BLaER1 treated with 17β-estradiol and CSF1 and Interleukin-3, amounts not matched to agents 10 nM and 100 nM (cell line): ENCODE data around the gene GPAM.
"Not testable (repeated sequence)": the region's sequence is repeated elsewhere in the genome, so short reads cannot be mapped to it uniquely, and the experiment has no call there.

Source experiments
- H3K27ac ChIP-seq, 11 experiments: shearing (Covaris generic); formaldehyde crosslinking; 2 replicates each; pipeline ENCODE4 v1.8.1; 2022
- H3K27me3 ChIP-seq, 11 experiments: shearing (Covaris generic); formaldehyde crosslinking; 2 replicates each; pipeline ENCODE4 v1.8.1; 2022
- H3K36me3 ChIP-seq, 11 experiments: shearing (Covaris generic); formaldehyde crosslinking; 2 replicates each; pipeline ENCODE4 v1.8.1; 2022
- H3K4me1 ChIP-seq, 10 experiments: shearing (Covaris generic); formaldehyde crosslinking; 2 replicates each; pipeline ENCODE4 v1.8.1; 2022
- H3K4me2 ChIP-seq, 11 experiments: shearing (Covaris generic); formaldehyde crosslinking; 2 replicates each; pipeline ENCODE4 v1.8.1; 2022
- H3K4me3 ChIP-seq, 10 experiments: shearing (Covaris generic); formaldehyde crosslinking; 2 replicates each; pipeline ENCODE4 v1.8.1; 2022
- H3K9ac ChIP-seq, 11 experiments: shearing (Covaris generic); formaldehyde crosslinking; 2 replicates each; pipeline ENCODE4 v1.8.1; 2022
- H3K9me3 ChIP-seq, 11 experiments: shearing (Covaris generic); formaldehyde crosslinking; replicated peaks in 1 of 11; 2 replicates each; pipeline ENCODE4 v1.8.1; 2022
- H4K20me1 ChIP-seq, 11 experiments: shearing (Covaris generic); formaldehyde crosslinking; 2 replicates each; pipeline ENCODE4 v1.8.1; 2022
- Cebpa-rat ChIP-seq, 11 experiments: shearing (Covaris generic); IDR thresholded peaks; 2 replicates each; pipeline ENCODE4 v1.8.1; 2022

The GPAM gene, protein sequence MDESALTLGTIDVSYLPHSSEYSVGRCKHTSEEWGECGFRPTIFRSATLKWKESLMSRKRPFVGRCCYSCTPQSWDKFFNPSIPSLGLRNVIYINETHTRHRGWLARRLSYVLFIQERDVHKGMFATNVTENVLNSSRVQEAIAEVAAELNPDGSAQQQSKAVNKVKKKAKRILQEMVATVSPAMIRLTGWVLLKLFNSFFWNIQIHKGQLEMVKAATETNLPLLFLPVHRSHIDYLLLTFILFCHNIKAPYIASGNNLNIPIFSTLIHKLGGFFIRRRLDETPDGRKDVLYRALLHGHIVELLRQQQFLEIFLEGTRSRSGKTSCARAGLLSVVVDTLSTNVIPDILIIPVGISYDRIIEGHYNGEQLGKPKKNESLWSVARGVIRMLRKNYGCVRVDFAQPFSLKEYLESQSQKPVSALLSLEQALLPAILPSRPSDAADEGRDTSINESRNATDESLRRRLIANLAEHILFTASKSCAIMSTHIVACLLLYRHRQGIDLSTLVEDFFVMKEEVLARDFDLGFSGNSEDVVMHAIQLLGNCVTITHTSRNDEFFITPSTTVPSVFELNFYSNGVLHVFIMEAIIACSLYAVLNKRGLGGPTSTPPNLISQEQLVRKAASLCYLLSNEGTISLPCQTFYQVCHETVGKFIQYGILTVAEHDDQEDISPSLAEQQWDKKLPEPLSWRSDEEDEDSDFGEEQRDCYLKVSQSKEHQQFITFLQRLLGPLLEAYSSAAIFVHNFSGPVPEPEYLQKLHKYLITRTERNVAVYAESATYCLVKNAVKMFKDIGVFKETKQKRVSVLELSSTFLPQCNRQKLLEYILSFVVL

DNA sequence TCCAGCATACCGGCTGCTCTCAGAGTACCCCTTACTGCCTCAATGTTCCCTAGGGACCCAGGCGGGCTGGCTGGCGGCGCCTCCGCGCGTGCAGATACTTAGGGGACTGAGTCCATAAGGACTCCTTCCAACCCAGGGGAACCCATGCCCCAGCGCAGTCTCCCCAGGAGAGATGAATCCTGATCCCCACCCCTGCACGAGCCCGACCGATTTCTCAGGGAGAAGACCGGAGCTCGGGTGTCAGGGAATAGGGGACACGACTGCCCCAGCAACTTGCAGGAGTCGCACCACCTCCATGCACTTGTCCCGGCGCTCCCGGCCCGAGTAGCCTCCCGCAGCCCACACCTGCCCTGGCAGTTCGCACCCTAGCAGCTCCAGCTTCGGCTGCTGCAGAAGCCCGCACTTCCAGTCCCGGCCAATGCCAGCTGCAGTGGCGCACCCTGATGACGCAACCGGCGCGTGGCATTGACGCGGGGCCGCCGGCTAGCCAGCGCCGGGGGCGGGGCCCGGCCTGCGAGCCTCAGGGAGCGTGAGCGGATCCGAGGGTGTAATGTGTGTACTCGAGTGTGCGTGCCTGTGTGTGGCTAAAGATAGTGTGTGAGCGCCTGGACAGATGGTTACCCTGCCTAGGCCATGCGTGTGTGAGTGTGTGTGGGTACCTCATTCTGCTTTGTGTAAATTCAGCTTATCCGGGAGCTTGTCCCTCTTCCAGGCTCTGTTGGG lies at the start of gene GPAM:
Gene GPAM (minus strand): TSS at position 437 of the 723 bp plus-strand sequence. CDS start 1,981 bp downstream, outside the sequence.
- peaks cover 0 to 7% (median 0%) of the 10 kb centered on the region in 11 experiments; a peak in 6 of 22 replicates for H3K9me3 ChIP-seq
- TF ChIP-seq Cebpa-rat (IDR thresholded peaks at IDR 0.05): peak in 4 of 11 experiments; percentile 19 to 77 (median 48); a peak in 6 of 22 replicates
- no peaks in the 10 kb centered on the region for H4K20me1 ChIP-seq
- no peaks in the 10 kb centered on the region for H3K27me3 ChIP-seq
- H3K27ac ChIP-seq: peak within 1 kb of the TSS; percentile 61 to 82 (median 79); a peak in 21 of 22 replicates
- H3K4me1 ChIP-seq: peaks cover 6 to 20% (median 16%) of the 10 kb centered on the region in 10 experiments
- peaks cover 9 to 25% (median 18%) of the 10 kb centered on the region in 11 experiments; a peak in 19 of 22 replicates for H3K36me3 ChIP-seq
- peak within 1 kb of the TSS; percentile 76 to 87 (median 83) for H3K9ac ChIP-seq
- peak within 1 kb of the TSS; percentile 79 to 95 (median 87) for H3K4me2 ChIP-seq
- H3K4me3 ChIP-seq: peak within 1 kb of the TSS; percentile 78 to 94 (median 88)

DNA sequence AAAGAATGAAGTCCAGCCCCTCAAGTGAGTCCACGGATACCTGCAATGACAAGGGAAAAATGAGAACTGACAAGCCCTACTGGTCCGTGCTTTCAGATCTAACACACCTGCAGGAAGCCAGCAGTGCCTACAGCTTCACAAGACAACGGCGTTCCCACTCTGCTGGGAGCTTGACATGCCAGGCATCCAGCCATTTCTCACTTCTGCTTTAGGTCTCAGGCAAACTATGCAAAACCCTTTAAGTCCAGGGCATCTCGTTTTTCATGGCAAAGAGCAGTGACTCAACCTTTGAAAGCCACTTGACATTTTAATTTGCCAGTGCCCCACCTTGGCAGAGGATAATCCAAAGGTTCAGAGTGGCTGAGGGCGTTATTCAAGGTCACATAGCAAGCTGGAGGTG lies 49.1 kb upstream of the GPAM start:
- no peak overlapping the region; a peak in 1 of 22 replicates for H3K4me2 ChIP-seq
- no peak overlapping the region for H3K27ac ChIP-seq

DNA sequence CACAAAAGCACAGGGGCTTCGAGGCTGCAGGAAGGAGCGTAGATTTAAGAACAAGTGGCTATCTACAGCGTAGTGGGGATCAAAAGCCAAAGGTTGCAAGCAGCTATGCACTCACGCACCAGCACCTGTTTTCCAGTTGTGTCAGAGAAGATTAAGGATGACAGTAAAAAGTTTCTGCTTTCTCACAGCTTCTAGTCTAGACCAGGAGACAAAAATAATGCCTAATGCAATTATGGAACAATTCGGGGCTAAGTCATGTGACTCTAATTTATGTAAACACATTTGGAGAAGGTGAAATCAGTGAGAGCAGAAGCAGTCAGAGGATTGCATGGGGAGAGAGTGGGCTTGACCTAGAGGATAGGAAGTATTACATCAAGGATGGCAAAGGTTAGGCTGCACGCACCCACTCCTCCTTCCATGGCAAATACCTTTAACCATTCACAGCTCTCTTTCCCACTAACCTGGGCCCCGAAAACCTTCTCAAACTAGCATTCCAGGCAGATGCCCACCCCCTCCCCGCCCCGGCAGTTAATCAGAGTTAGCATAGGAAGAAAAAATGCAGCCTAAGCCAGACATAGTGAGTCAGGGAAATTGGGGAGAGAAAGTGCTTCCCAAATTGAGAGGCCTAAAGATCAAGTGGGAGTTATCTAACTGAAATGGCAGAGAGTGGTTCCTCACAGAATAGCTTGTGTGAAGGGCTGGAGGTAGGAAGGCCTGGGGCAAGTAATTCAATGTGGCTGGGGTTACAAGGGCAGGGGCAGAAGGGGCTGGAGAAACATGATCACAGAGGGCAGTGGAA lies 48.2 kb upstream of the GPAM start:
- H3K4me2 ChIP-seq: peak overlapping the region in 3 of 11 experiments; percentile 34 to 58 (median 36); a peak in 5 of 22 replicates
- no peak overlapping the region for H3K9ac ChIP-seq
- H3K4me1 ChIP-seq: peaks cover 0 to 14% (median 2%) of the 10 kb centered on the region in 10 experiments; a peak in 7 of 20 replicates
- H3K27ac ChIP-seq: no peak overlapping the region
- H3K27me3 ChIP-seq: peaks cover 0 to 8% (median 0%) of the 10 kb centered on the region in 11 experiments; a peak in 2 of 22 replicates
- no peaks in the 10 kb centered on the region for H3K36me3 ChIP-seq
- no peak for TF ChIP-seq Cebpa-rat (IDR thresholded peaks at IDR 0.05)
- H4K20me1 ChIP-seq: no peaks in the 10 kb centered on the region; a peak in 1 of 22 replicates
- H3K4me3 ChIP-seq: no peak overlapping the region
- peaks cover 6 to 10% (median 9%) of the 10 kb centered on the region in 11 experiments; a peak in 20 of 22 replicates for H3K9me3 ChIP-seq

More for the DNA sequence above, 49.1 kb upstream of the GPAM start:
- H3K4me3 ChIP-seq: no peak overlapping the region
- TF ChIP-seq Cebpa-rat (IDR thresholded peaks at IDR 0.05): no peak
- no peaks in the 10 kb centered on the region for H3K36me3 ChIP-seq
- H3K9ac ChIP-seq: no peak overlapping the region
- peaks cover 0 to 14% (median 0%) of the 10 kb centered on the region in 10 experiments; a peak in 7 of 20 replicates for H3K4me1 ChIP-seq
- H3K27me3 ChIP-seq: peaks cover 0 to 8% (median 0%) of the 10 kb centered on the region in 11 experiments; a peak in 2 of 22 replicates
- peaks cover 0 to 7% (median 3%) of the 10 kb centered on the region in 11 experiments; a peak in 14 of 22 replicates for H3K9me3 ChIP-seq
- H4K20me1 ChIP-seq: no peaks in the 10 kb centered on the region; a peak in 1 of 22 replicates

DNA sequence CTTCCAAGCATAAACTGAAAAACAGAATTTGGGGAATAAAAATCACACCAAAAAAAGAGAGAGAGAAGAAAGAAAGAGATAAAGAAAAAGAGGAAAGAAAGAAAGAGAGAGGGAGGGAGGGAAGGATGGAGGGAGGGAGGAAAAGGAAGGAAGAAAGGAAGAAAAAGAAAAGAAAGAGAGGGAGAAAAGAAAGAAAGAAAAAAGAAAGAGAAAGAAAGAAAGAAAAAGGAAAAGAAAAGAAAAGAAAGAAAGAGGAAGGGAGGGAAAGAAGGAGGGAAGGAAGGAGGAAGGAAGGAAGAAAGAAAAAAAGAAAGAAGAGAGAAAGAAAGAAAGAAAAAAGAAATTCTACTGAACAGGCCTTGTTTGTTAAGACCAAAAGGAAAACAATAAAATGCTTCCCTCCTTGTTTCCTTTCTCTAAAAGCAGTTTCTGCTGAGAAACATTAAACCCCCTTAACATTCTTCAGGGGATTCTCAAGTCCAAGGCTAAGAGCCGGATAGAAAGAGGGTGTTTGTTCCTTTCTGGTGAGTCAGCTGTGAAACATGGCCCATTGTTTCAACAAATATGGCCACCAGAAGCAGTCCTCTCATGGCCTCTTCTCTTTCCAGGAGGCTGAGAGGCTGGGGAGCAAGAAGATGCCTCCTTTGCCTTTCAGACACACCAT lies 46.9 kb upstream of the GPAM start:
- Histone ChIP-seq H3K27ac (no peak overlapping the region), H3K4me3 (no peak overlapping the region), H3K9me3 (peaks cover 18 to 23% (median 20%) of the 10 kb centered on the region in 11 experiments; a peak in 21 of 22 replicates), H3K4me1 (peaks cover 0 to 14% (median 2%) of the 10 kb centered on the region in 10 experiments; a peak in 7 of 20 replicates), H3K9ac (no peak overlapping the region), H3K27me3 (peaks cover 0 to 8% (median 0%) of the 10 kb centered on the region in 11 experiments; a peak in 2 of 22 replicates), H3K4me2 (no peak overlapping the region), H4K20me1 (no peaks in the 10 kb centered on the region; a peak in 1 of 22 replicates), H3K36me3 (no peaks in the 10 kb centered on the region)
- no peak for TF ChIP-seq Cebpa-rat (IDR thresholded peaks at IDR 0.05)

DNA sequence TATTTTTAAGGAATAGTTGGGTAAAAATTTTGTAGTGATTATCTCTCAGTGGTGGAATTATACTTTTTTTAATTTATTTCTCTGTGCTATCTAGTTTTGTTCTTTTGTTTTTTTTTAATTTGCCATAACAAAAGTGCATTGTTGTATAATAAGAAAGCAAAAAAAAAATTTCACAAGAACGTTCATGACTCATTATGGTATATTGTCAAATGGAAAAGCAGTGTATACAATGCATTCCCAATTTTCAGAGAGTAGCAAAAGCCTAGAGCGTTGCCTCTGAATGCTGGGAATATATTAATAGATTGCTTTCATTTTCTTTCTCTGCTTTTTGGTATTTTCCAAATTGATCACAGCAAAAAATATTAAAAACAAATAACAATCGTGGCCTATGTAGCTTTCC lies 46.3 kb upstream of the GPAM start:
- H3K36me3 ChIP-seq: no peaks in the 10 kb centered on the region
- no peak overlapping the region for H3K4me3 ChIP-seq
- H4K20me1 ChIP-seq: no peaks in the 10 kb centered on the region; a peak in 1 of 22 replicates
- no peak overlapping the region for H3K4me2 ChIP-seq
- H3K9me3 ChIP-seq: peaks cover 18 to 25% (median 20%) of the 10 kb centered on the region in 11 experiments; a peak in 21 of 22 replicates
- H3K27ac ChIP-seq: no peak overlapping the region
- H3K9ac ChIP-seq: no peak overlapping the region
- peaks cover 0 to 14% (median 2%) of the 10 kb centered on the region in 10 experiments; a peak in 7 of 20 replicates for H3K4me1 ChIP-seq
- no peak for TF ChIP-seq Cebpa-rat (IDR thresholded peaks at IDR 0.05)
- peaks cover 0 to 8% (median 0%) of the 10 kb centered on the region in 11 experiments; a peak in 2 of 22 replicates for H3K27me3 ChIP-seq

DNA sequence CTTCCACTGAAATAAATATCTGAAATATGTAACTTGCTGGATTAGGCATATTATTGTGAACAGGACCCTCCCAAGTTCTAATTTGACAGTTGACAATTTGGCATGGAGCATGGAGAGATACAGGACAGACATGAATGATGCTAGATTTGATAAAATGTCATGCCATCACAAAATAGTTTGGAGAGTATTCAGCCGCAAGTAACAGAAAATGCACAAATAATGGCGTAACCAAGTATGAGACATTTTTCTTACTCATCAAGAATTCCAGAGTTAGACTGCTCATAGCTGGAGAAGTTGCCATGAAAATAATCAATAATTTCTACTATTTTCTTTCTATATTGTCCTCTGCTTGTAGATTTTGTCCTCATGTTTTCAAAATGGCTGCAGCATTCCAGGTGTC lies 45.5 kb upstream of the GPAM start:
- TF ChIP-seq Cebpa-rat (IDR thresholded peaks at IDR 0.05): no peak
- H3K9ac ChIP-seq: no peak overlapping the region
- H3K27ac ChIP-seq: no peak overlapping the region
- peaks cover 18 to 25% (median 20%) of the 10 kb centered on the region in 11 experiments; a peak in 21 of 22 replicates for H3K9me3 ChIP-seq
- no peaks in the 10 kb centered on the region for H3K36me3 ChIP-seq
- H4K20me1 ChIP-seq: no peaks in the 10 kb centered on the region
- H3K4me1 ChIP-seq: peaks cover 0 to 14% (median 2%) of the 10 kb centered on the region in 10 experiments; a peak in 7 of 20 replicates
- H3K4me2 ChIP-seq: no peak overlapping the region
- peaks cover 0 to 8% (median 0%) of the 10 kb centered on the region in 11 experiments; a peak in 2 of 22 replicates for H3K27me3 ChIP-seq
- H3K4me3 ChIP-seq: no peak overlapping the region

DNA sequence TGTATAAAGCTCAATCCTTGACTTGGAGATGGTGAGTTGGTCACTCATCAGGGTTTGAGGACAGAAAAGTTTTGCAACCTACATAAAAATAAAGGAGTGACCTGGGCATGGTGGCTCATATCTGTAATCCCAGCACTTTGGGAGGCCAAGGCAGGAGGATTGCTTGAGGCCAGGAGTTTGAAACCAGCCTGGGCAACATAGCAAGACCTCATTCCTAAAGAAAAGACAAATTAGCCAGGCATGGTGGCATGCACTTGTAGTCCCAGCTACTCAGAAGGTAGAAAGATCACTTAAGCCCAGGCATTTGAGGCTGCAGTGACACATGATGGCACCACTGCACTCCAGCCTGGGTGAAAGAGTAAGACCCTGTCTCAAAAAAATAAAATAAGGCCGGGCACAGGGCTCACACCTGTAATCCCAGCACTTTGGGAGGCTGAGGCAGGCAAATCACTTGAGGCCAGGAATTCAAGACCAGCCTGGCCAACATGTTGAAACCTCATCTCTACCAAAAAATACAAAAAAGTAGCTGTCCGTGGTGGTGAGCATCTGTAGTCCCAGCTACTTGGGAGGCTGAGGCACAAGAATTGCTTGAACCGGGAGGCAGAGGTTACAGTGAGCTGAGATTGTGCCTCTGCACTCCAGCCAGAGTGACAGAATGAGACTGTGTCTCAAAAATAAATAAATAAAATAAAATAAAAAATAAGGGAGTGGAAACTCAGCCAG lies 45.0 kb upstream of the GPAM start:
- not testable (repeated sequence) for H3K36me3 ChIP-seq, H3K27ac ChIP-seq, H3K4me2 ChIP-seq, H4K20me1 ChIP-seq, H3K4me3 ChIP-seq, H3K9ac ChIP-seq, H3K27me3 ChIP-seq
- Histone ChIP-seq H3K4me1 (peaks cover 0 to 14% (median 2%) of the 10 kb centered on the region in 10 experiments; a peak in 7 of 20 replicates), H3K9me3 (peaks cover 18 to 25% (median 20%) of the 10 kb centered on the region in 11 experiments; a peak in 21 of 22 replicates)
